H9 (cell line): Measurements from ENCODE around the gene ASCC1. TPM values are rescaled to one million over a fixed set of nuclear protein-coding genes. Genes with fewer than 3 reads are reported as not detected.

Source experiments
- DNase-seq: peaks from one replicate; pipeline ENCODE4 v3.0.0-alpha.2; 2017
- H2AFZ ChIP-seq: one replicate; pipeline ENCODE4 v1.6.1; 2013; ENCODE audit warnings: mild to moderate bottlenecking, low read length, control low read depth, moderate library complexity
- H2AK5ac ChIP-seq: 2 replicates; pipeline ENCODE4 v1.6.1; 2013; ENCODE audit warnings: low read length, control low read depth, mixed read lengths; ENCODE audit not compliant: insufficient read length
- H2BK120ac ChIP-seq: one replicate; pipeline ENCODE4 v1.6.1; 2013; ENCODE audit warnings: low read depth, mild to moderate bottlenecking, low read length, control low read depth, inconsistent platforms; ENCODE audit not compliant: poor library complexity, severe bottlenecking
- H2BK12ac ChIP-seq: 2 replicates; pipeline ENCODE4 v1.6.1; 2013; ENCODE audit warnings: low read length, control low read depth, mixed read lengths, low read depth; ENCODE audit not compliant: insufficient read length
- H2BK15ac ChIP-seq: 2 replicates; pipeline ENCODE4 v1.6.1; 2013; ENCODE audit warnings: low read depth, low read length, control low read depth
- H2BK20ac ChIP-seq: one replicate; pipeline ENCODE4 v1.6.1; 2013; ENCODE audit warnings: low read depth, mild to moderate bottlenecking, low read length, control low read depth, inconsistent platforms; ENCODE audit not compliant: poor library complexity, severe bottlenecking
- H2BK5ac ChIP-seq: 2 replicates; pipeline ENCODE4 v1.6.1; 2013; ENCODE audit warnings: low read length, control low read depth, mixed read lengths; ENCODE audit not compliant: insufficient read length
- H3K14ac ChIP-seq: 2 replicates; pipeline ENCODE4 v1.6.1; 2013; ENCODE audit warnings: low read length, control low read depth; ENCODE audit not compliant: insufficient read depth
- H3K18ac ChIP-seq: 2 replicates; pipeline ENCODE4 v1.6.1; 2013; ENCODE audit warnings: low read depth, mild to moderate bottlenecking, mixed read lengths, low read length, control low read depth; ENCODE audit not compliant: insufficient read length
- H3K23ac ChIP-seq: 2 replicates; pipeline ENCODE4 v1.6.1; 2013; ENCODE audit warnings: low read length, control low read depth, mixed read lengths, low read depth; ENCODE audit not compliant: insufficient read length
- H3K23me2 ChIP-seq: 2 replicates; pipeline ENCODE4 v1.6.1; 2013; ENCODE audit warnings: low read depth, mild to moderate bottlenecking, mixed read lengths, low read length, control low read depth; ENCODE audit not compliant: insufficient read length, poor library complexity, severe bottlenecking
- H3K27ac ChIP-seq: 2 replicates; pipeline ENCODE4 v1.5.1; 2013; ENCODE audit warnings: low read length, control low read depth, mixed read lengths, low read depth; ENCODE audit not compliant: insufficient read length
- H3K27me3 ChIP-seq: 2 replicates; pipeline ENCODE4 v1.6.1; 2013; ENCODE audit warnings: low read length, control low read depth, inconsistent platforms; ENCODE audit not compliant: insufficient read depth
- H3K4ac ChIP-seq: 2 replicates; pipeline ENCODE4 v1.6.1; 2013; ENCODE audit warnings: low read depth, mild to moderate bottlenecking, control low read depth, inconsistent platforms, low read length, moderate library complexity
- H3K4me1 ChIP-seq: 2 replicates; pipeline ENCODE4 v1.6.1; 2013; ENCODE audit warnings: low read length, control low read depth, inconsistent platforms; ENCODE audit not compliant: insufficient read depth
- H3K4me2 ChIP-seq: 2 replicates; pipeline ENCODE4 v1.6.1; 2013; ENCODE audit warnings: low read length, control low read depth, mixed read lengths; ENCODE audit not compliant: insufficient read length, insufficient read depth
- H3K56ac ChIP-seq: 2 replicates; pipeline ENCODE4 v1.6.1; 2013; ENCODE audit warnings: low read depth, mild to moderate bottlenecking, mixed read lengths, low read length, control low read depth; ENCODE audit not compliant: insufficient read length
- H3K79me1 ChIP-seq: 2 replicates; pipeline ENCODE4 v1.6.1; 2013; ENCODE audit warnings: low read depth, mild to moderate bottlenecking, moderate library complexity, low read length, control low read depth, inconsistent platforms; ENCODE audit not compliant: insufficient read depth, poor library complexity, severe bottlenecking
- H3K79me2 ChIP-seq: 2 replicates; pipeline ENCODE4 v1.6.1; 2013; ENCODE audit warnings: low read length, control low read depth, inconsistent platforms; ENCODE audit not compliant: insufficient read depth
- H3K9ac ChIP-seq: 2 replicates; pipeline ENCODE4 v1.6.1; 2013; ENCODE audit warnings: low read length, control low read depth, mixed read lengths; ENCODE audit not compliant: insufficient read length; ENCODE audit errors: extremely low read depth
- H3K9me3 ChIP-seq: one replicate; pipeline ENCODE4 v1.6.1; 2013; ENCODE audit warnings: low read depth, low read length, inconsistent platforms; ENCODE audit not compliant: control insufficient read depth
- H3T11ph ChIP-seq: one replicate; pipeline ENCODE4 v1.6.1; 2013; ENCODE audit warnings: mild to moderate bottlenecking, low read length, control low read depth, inconsistent platforms
- H4K20me1 ChIP-seq: one replicate; pipeline ENCODE4 v1.6.1; 2013; ENCODE audit not compliant: control insufficient read depth, insufficient read length, insufficient read depth
- H4K5ac ChIP-seq: 2 replicates; pipeline ENCODE4 v1.6.1; 2013; ENCODE audit warnings: low read depth, mild to moderate bottlenecking, mixed read lengths, low read length, control low read depth; ENCODE audit not compliant: insufficient read length
- H4K8ac ChIP-seq: replicated peaks from 2 replicates; pipeline ENCODE4 v1.6.1; 2013; ENCODE audit warnings: low read length, control low read depth, mixed read lengths, low read depth; ENCODE audit not compliant: insufficient read length
- H4K91ac ChIP-seq: 2 replicates; pipeline ENCODE4 v1.6.1; 2013; ENCODE audit warnings: low read depth, mild to moderate bottlenecking, moderate library complexity, mixed read lengths, low read length, control low read depth; ENCODE audit not compliant: insufficient read length
- H3K27ac Mint-ChIP-seq, 3 experiments: 2 replicates in 2 of 3; 3 replicates in 1 of 3; pipeline ENCODE4 v1.8.0; 2020 to 2021; ENCODE audit warnings: mixed read lengths in 3 of 3, mild to moderate bottlenecking in 1 of 3, moderate library complexity in 1 of 3
- H3K27me3 Mint-ChIP-seq: 2 replicates; pipeline ENCODE4 v1.8.0; 2021; ENCODE audit warnings: low read depth, mild to moderate bottlenecking, moderate library complexity, mixed read lengths
- H3K36me3 Mint-ChIP-seq, 3 experiments: 2 replicates in 2 of 3; 3 replicates in 1 of 3; pipeline ENCODE4 v1.8.0; 2020 to 2021; ENCODE audit warnings: low read depth in 3 of 3, mixed read lengths in 3 of 3; ENCODE audit not compliant: insufficient read depth in 1 of 3
- H3K4me1 Mint-ChIP-seq, 2 experiments: 2 replicates each; pipeline ENCODE4 v1.8.0; 2020; ENCODE audit warnings: mixed read lengths in 2 of 2
- H3K4me3 Mint-ChIP-seq, 2 experiments: 2 replicates in 1 of 2; 3 replicates in 1 of 2; pipeline ENCODE4 v1.8.0; 2020 to 2021; ENCODE audit warnings: mild to moderate bottlenecking in 2 of 2, mixed read lengths in 2 of 2, moderate library complexity in 1 of 2
- H3K9me3 Mint-ChIP-seq, 2 experiments: 2 replicates in 1 of 2; 3 replicates in 1 of 2; pipeline ENCODE4 v1.8.0; 2020; ENCODE audit warnings: mild to moderate bottlenecking in 2 of 2, mixed read lengths in 2 of 2, moderate library complexity in 1 of 2
- CTCF ChIP-seq: fragments of 200-600 bp; sonication (generic); conservative IDR thresholded peaks from 3 replicates; pipeline ENCODE4 v1.8.0; 2021; ENCODE audit warnings: antibody characterized with exemption, mild to moderate bottlenecking
- WGBS: extraction: QIAGEN DNeasy Blood & Tissue Kit; methylation state at CpG from one replicate; pipeline ENCODE4 v1.1.7; 2013; ENCODE audit warnings: missing lambda C conversion rate, low lambda C conversion rate, mixed read lengths; ENCODE audit not compliant: insufficient read length; ENCODE audit errors: extremely low coverage; 5-methylcytosine and 5-hydroxymethylcytosine counted together
- total RNA-seq: library from RNA; stranded (reverse); gene quantifications from 2 replicates; pipeline ENCODE4 v1.2.1, GENCODE V29; 2021

ASCC1 gene
- total RNA-seq, 1 experiment from 2014 or later = 41.2 TPM

- H3K23ac ChIP-seq = no peak overlapping the region
- H3K18ac ChIP-seq = no peak overlapping the region
- no peak overlapping the region for H3K14ac ChIP-seq
- no peak overlapping the region for H4K8ac ChIP-seq
- H3K4me3 Mint-ChIP-seq = peak overlapping the region in 1 of 2 experiments; percentile 39; a peak in 1 of 5 replicates
- H4K91ac ChIP-seq = no peak overlapping the region
- no peak overlapping the region for H4K5ac ChIP-seq
- H3K27ac ChIP-seq = no peak overlapping the region
- TF ChIP-seq CTCF = no peak
- no peaks in the 10 kb centered on the region for H3K9me3 Mint-ChIP-seq
- WGBS = no CpG with 5 or more reads among the region's 1 CpG
- peaks cover 21% of the 10 kb centered on the region for H3K4me1 ChIP-seq
- H2AK5ac ChIP-seq = no peak overlapping the region
- peaks cover 4% of the 10 kb centered on the region for H3K23me2 ChIP-seq
- H3K9ac ChIP-seq = no peak overlapping the region
- no peak overlapping the region for H2BK20ac ChIP-seq
- no peaks in the 10 kb centered on the region for H3K79me1 ChIP-seq
- H3K27me3 Mint-ChIP-seq = no peaks in the 10 kb centered on the region; the same call in 1 of the 2 replicates
- H3K9me3 ChIP-seq = no peaks in the 10 kb centered on the region
- no peak for DNase-seq
- peak overlapping the region; percentile 12 for H2BK12ac ChIP-seq
- no peak overlapping the region for H2BK5ac ChIP-seq
- no peak overlapping the region for H3K4me2 ChIP-seq
- H3K56ac ChIP-seq = no peak overlapping the region
- H2BK120ac ChIP-seq = no peak overlapping the region
- no peaks in the 10 kb centered on the region for H3K79me2 ChIP-seq
- H3K4me1 Mint-ChIP-seq = peaks cover 48 to 56% of the 10 kb centered on the region in 2 experiments
- H3K27ac Mint-ChIP-seq = peak overlapping the region in 2 of 3 experiments; percentile 36 to 40; a peak in 1 of 7 replicates
- no peak overlapping the region for H2AFZ ChIP-seq
- H3K4ac ChIP-seq = no peak overlapping the region
- H3K27me3 ChIP-seq = no peaks in the 10 kb centered on the region
- H3K36me3 Mint-ChIP-seq = no peaks in the 10 kb centered on the region
- H3T11ph ChIP-seq = no peak overlapping the region
- no peaks in the 10 kb centered on the region for H4K20me1 ChIP-seq
- H2BK15ac ChIP-seq = no peak overlapping the region; the same call in 1 of the 2 replicates
These were observed 48.5 kb upstream of the ASCC1 start for GRCh38 chr10:72264536-72264935.
